NCI-H774 (cell line): ENCODE measurements around the gene FAM163A.
"Not testable (repeated sequence)": the region's sequence is repeated elsewhere in the genome, so short reads cannot be mapped to it uniquely, and the experiment has no call there.

Source experiments
- DNase-seq: peaks from one replicate; lab custom pipeline; 2025; lab: John Stamatoyannopoulos, UW

The FAM163A gene

DNA sequence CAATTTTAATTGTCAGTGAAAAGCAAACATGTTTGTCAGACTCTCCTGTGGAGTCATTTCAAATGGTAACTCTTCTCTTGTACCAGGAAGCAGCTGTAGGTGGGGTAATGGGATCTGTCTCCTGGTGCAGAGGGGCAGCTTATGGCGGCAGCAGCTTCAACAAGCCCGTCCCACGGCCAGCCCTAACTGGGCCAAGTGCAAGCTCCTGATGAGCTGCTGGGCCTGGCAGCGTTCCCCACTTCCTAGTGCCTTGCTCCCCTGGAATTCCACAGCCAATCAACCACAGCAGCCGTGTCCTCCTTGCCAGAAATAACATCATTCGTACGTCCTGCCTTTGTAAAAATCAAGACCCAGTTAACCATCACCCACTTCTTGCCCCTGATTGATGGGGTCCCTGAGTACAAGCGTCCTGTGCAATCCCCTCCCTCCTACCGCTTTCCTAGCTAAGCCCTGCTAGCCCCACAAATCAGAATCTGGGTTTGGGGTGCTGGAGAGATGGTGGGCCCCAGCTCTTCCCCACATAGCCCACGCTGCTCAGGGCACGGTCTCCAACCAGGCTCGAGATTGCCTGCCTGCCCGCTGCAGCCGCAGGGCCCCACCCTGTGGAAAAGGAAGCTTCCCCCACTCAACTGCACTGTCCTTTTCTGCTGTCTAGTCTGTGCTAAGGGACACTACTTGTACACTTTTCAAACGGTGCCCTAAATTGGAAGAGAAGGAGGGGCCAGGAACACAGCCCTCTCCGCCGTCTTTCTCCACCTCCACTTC, 73.3 kb downstream of the FAM163A start:
- no peak for DNase-seq

DNA sequence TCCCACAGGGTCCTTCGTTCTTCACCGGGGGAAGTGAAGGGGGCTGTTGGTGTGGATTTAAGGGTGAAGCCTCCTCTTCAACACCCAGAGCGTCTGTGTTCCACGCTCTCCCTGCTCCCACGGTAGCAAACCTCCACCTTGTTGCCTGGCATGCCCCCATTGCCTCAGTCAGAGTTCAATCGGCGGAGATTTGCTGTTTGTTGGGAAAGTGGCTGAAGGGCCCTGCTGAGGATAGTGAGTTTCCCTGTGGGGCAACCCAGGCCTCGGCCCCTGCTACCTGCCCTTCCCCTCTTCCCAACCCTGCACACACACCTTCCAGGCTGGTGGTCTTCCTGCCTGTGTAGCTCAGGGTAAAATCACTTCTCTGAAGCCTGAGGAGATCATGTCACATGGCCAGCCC, 74.0 kb downstream of the FAM163A start:
- DNase-seq, result no peak

DNA sequence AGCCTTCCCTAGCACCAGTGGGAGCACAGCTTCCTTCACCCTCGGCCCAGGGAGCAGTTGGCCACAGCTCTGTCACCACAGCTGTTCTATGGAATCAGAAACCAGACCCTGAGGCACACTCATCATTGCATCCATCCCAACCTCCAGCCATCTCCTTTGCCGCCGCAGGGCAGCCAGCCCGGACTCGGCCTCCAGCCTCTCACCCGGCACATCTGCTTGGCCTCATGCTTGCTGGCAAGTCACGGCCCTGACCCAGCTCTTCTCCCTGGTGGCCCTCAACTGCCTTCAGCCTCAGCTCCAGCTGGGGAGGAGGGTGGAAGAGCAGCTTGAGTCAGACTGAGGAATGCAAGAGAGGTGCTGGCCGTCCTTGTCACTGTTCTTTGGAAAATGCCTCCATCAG, 74.7 kb downstream of the FAM163A start:
- DNase-seq, result no peak

DNA sequence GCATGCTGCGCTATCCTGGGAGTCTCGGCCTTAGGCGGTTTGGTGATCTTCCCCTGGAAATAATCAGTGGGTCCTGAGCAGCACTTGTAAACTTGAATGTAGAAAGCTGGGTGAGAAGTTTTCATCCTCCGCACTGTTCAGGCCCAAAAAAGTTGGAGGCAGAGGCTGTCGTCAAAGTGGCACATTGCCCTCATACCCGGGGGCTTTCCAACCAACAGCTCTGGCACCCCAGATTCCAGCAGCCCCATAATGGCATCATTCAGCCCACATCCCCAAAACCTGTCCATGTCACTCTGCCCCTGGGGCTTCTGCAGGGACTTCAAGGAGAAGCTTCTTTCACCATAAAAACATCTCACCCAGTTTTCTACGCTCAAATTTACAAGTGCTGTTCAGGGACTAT, 75.2 kb downstream of the FAM163A start:
- DNase-seq, result no peak

DNA sequence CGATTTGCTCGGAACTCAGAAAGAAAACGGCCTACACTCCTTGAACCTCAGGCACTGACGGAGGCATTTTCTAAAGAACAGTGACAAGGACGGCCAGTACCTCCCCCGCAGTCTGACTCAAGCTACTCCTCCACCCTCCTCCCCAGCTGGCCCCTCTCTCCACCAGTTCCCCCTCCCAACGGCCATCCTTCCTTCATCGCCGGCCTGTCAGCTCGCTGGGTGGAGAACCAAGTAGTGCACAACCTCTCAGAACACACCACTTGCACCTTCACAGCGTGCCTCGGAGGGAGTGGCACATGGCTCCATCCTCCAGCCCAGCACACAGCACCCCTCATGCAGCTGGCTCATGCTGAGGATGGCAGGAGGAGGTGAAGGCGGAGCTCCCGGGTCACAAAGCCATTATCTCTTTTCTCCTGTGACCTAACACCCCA, 75.7 kb downstream of the FAM163A start:
- no peak for DNase-seq

DNA sequence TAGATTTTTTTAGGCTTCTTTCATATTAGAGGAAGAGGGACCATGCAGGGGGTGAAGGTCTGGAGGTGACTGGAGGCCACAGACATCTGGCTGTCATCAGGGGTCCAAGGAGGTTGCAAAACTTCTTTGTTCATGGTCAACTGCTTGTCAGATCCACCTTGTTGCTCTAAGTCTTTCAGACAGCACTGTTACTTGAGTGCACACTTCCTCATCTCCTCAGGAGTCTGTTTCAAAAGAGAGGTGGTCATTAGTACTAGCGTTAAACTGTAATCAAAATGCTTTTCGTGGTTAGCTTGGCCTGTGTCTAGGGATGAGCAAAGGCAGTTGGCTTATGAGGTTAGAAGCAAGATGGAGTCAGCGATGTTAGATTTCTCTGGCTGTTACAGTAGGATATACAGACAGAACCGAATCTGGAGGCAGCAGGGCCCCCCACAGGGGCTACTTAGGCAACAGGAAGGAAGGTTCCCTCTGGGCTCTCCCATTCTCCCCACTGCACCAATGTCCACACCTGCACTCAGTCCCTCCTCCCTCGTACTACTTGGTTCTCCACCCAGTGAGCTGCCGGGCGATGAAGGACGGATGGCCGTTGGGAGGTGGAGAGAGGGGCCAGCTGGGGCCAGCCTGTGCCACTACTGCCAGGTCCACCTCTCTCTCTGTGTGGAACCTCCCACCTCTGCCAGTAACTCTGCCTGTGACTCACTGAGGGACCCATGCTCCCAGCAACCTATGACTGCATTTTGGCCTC, 77.3 kb downstream of the FAM163A start:
- no peak for DNase-seq

DNA sequence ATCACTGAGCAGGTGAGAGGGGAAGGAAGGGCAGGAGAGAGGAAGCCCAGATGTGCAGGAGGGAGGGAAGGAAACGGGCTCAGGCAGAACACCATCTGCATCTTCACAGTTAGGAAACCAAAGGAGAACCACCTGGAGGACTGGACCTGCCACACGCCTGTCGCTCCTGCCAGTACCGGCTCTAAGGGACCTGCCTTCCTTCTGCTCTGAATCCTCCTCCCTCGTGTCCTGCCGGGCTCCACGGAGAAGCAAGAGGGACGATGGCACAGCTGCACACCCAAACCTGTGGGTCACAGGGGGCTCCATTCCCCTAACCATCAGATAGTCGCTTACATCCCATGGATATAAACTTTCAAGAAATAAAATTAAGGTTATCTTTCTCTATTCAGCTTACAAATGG, 78.4 kb downstream of the FAM163A start:
- DNase-seq, result no peak

DNA sequence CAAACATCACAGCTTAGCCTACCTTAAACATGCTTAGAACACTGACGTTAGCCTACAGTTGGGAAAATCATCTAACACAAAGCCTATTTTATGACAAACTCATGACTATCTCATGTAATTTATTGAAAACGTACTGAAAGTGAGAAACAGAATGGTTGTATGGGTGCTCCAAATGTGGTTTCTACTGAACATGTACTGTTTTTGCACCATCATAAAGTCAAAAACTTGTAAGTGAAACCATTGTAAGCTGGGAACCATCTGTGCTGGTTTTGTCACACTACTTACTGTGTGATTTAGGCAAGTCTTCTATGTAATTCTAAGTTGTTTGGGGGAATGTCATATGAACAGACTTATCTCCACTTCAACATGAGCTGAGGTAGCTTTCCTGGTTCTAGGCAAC, 79.0 kb downstream of the FAM163A start:
- DNase-seq, result no peak

DNA sequence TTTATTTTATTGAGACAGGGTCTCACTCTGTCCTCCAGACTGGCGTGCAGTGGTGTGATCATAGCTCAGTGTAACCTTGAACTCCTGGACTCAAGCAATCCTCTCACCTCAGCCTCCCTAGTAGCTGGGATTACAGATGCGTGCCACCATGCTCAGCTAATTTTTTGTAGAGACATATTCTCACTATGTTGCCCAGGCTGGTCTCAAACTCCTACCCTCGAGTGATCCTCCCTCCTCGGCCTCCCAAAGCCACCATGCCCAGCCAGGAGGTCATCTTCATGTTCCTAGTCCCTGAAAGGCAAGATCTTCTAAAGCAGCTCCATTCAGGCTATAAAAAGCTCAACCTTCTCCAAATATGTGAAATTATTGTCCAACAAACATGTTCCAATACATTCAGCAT, 80.6 kb downstream of the FAM163A start:
- DNase-seq, result no peak

DNA sequence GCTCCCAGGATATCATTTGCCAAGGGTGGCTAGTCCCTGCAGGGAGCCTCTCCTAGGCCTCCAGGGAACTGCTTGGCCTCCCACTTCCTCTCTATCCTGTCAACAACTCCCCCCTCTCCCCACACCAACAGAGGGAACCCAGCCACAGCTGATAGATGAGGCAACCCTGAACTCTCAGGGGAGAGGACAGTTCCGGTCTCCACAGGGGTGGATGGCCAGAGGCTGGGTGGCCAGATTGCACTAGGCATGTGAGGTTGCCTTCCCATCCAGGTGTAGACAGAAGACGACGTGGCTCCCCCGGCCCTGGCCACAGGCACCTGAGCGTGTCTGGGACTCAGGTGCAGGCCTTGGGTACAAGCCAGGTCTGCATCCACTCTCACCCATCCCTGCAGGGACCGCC, 81.2 kb downstream of the FAM163A start:
- DNase-seq, result no peak

DNA sequence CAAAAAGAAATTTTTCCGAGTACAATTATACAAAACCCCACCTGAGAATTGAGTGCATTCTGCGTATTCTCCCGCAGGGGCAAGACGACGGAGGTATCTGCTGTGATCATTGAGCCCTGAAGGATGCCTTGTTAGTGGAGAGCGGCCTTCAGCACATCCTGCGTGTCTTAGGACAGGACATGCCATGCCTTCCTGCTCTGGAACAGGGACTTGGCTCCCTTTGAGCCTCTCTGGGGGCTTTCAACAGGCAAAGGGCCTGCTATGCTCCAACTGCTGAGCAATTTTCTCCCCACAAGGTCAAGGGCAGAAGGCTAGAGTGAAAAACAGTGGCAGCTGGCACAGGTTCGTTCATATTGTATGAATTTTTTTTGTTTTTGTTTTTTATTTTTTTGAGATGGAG, 82.1 kb downstream of the FAM163A start:
- DNase-seq, result no peak

DNA sequence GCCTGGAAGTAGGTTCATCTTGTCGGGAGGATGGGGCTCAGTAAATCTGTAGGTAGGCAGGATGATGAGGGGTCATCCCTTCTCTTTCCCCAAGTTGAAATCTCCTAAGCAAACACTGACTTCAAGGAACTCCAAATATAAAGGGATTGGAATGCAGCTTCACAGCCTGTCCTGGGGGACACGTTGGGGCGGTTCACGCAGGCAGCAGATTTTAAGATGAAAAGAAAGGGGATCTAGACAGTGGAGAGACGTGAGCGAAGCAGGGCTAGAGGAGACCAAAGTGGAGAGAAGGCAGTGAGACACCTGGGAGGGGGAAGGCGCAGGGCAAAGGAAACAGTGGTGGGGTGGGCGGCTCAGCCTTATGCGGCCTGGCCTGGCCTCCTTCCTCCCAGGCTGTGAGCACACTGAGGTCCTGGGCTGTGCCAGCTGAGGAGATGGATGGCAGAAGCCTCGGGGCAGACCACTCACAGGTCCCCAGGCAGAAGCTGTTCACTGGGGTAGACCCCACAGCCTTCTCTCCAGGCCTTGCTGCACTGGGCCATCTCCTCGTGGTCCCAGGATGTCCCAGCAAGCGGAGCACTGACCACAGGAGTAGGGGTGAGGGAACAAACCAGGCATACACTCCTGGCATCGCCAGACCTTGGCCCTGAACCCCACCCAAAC, 82.8 kb downstream of the FAM163A start:
- DNase-seq, result no peak

DNA sequence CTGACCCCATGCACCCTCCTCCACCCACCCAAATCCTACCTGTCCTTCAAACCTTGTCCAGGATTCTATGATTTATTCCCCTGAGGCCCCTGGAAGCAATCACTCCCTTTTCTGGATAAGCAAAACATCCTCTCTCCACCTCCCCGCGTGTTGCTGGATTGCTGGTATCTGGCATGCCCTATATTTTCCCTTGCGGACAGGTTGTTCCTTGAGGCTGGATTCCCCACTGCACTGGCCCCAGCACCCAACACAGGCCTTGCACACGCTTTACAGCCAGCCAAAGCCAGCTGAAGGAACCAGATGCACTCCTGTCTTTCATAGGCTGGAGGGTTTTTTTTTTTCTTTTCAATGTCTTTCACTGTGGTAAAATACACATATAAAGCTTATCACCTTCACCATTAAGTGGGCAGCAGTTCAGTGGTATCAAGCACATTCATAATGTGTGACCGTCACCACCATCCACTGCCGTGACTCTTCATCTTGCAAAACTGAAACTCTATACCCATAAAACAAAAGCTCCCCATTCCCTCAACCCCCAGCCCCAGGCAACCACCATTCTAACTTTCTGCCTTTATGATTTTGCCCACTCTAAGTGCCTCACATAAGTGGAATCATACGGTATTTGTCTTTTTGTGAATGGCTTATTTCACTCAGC, 83.7 kb downstream of the FAM163A start:
- no peak for DNase-seq

DNA sequence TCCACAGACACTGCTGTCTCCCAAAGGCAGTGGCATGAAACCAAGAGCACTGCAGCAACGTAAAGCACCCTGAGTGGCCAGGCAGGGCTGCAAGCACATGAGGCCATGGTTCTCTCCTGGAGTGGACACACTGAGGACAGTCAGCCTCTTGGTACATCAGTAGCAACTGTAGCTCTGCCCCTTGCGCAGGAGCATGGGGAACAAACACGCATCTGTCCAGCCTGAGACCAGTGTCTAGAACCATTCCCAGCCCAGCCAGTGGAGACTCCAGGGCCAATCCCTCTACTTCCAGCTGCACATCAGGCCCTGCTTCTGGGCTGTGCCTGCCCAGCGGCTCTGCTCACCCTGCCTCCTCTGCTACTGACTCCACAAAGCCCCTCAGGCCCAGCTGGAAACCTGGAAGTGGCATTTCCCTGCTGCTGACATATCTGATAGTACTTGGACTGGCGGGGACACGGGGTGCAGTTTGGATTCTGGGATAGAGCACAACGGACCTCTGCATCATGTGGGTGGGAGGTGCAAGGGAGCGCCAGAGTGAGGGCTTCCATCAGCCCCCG, 85.5 kb downstream of the FAM163A start:
- DNase-seq, result no peak

DNA sequence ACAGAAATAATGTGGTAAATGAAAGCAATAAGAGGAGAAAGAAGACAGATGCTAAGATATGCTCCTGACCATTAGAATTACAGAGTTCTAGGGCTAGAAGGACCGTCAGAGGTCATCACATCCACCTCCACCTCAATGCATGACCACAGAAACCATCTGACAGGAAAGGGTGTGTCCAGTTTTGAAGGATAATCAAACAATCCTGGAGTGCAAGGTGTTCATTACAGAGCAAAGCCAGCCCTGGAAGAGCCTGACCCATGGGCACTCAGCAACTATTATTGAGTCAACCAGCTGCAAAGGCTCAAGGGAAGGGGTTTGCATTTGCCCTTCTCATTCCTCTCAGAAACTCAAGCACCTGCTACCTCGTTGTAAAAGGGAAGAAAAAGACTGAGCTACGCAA, 88.1 kb downstream of the FAM163A start:
- no peak for DNase-seq

DNA sequence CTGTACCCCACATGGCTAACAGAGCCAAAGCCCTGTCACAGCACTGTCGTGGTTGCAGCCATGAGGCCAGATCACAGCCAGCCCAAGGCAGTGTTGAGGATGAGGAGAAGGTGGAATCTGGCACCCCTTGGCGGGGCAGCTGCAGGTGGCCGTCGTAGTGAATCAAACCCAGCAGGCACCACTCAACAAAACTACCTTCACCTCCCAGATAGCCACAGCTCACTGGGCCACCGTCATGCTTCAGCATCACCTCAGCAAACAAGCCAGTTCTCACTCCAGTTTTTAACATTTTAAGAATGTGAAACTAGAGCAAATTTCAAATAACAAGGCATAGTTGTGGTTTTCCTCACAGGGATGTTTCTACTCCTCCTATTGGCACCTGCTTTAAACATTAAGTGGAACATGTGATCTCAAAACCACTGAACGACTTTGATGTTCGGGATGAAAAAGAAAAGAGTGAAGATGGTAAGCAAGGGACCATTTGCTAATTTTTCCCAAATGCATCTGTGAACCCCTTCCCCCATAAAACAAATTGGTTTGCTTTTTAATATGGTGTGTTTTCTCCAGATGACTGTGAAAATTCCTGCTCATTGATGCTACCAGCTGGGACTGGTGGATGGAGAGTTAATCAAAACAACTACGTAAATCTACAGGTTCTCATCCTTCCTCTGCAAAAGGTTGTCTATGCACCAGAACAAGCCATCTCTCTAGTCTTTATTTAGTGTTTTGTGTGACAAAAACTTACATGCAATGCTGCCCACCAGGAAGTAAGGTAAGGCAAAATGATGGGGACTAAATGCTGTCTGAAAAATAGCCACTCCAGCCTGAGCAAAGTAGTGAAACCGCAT, 89.0 kb downstream of the FAM163A start:
- no peak for DNase-seq

DNA sequence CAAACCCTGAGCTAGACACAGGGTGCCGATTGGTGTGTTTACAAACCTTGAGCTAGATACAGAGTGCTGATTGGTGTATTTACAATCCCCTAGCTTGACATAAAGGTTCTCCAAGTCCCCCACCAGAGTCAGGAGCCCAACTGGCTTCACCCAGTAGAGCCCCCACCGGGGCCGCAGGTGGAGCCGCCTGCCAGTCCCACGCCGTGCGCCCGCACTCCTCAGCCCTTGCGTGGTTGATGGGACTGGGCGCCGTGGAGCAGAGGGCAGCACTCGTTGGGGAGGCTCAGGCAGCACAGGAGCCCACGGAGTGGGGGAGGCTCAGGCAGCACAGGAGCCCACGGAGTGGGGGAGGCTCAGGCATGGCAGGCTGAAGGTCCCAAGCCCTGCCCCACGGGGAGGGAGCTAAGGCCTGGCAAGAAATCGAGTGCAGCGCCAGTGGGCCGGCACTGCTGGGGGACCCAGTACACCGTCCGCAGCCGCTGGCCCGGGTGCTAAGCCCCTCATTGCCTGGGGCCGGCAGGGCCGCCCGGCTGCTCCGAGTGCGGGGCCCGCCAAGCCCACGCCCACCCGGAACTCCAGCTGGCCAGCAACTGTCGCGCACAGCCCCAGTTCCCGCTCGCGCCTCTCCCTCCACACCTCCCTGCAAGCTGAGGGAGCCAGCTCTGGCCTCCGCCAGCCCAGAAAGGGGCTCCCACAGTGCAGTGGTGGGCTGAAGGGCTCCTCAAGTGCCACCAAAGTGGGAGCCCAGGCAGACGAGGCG, 93.8 kb downstream of the FAM163A start:
- not testable (repeated sequence) for DNase-seq

DNA sequence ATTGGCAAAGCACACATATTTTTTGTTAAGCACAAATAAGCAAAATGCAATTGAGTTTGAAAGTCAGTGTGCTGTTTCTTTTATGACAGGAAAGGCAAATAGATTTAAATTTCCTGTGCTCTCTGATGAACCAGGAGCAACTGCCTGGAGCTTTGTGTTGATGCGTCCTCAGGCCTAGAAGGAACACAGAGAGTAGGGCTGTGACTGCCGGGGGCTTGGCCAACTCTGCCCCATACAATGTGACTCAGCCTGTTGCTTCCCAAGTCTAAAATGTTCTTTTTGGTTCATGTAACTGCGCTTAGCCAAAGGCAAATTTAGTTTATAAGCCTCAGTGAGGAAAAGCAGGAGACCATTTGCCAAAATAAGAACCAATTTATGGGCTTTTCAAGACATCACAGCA, 97.0 kb downstream of the FAM163A start:
- no peak for DNase-seq

DNA sequence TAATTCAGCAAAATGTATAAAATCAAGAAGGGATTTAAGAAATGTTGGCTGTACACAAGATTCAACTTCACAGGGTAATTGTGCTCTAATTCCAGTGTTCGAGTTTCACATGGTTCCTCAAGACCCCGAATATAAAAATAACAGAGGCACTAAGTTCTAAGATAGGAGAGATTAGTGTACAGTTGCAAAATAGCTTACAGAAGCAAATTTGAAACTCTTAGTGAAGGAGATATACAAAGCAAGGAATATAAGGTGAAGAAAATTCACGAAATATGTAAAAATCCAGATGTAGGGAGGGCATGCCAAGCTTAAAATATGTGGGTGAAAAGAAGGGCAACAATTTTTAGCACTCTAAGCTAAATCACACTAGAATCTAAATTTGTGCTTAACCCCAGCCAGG, 105.1 kb downstream of the FAM163A start:
- no peak for DNase-seq

DNA sequence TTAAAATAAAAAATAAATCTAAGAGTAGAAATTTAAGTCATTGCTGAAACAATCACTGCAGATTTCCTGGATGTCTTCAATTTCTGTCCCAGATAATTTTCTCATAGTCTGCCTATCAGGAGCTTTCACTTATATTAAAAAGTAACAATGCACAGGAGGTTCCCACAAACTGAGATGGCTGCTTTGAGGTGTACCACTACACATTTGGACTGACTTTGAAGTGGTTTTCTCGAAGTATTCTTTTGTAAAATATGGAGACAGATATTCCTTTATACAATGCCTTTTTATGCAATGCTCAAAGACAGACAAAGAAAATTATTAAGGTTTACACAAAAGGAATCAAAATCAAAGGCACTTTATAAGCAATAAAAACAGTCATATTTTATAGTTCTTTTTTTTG, 110.0 kb downstream of the FAM163A start:
- no peak for DNase-seq

DNA sequence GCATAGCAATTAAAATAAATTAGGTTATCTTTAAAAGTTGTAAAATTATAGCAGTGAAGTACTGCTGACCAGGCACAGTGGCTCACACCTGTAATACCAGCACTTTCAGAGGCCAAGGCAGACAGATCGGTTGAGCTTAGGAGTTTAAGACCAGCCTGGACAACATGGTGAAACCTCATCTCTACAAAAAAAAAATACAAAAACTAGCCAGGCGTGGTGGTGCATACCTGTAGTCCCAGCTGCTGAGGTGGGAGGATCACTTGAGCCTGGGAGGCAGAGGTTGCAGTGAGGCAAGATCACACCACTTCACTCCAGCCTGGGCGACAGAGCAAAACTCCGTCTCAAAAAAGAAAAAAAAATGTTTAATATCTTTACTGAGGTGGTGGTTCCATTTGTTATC, 112.7 kb downstream of the FAM163A start:
- DNase-seq, result not testable (repeated sequence)
